GM18508 (cell line): ENCODE measurements around the gene PCGF3.
"Not testable (repeated sequence)": the region's sequence is repeated elsewhere in the genome, so short reads cannot be mapped to it uniquely, and the experiment has no call there.

Source experiments
- ATAC-seq: cut with Tn5 transposase; IDR thresholded peaks from one replicate; pipeline ENCODE4 v1.9.1; 2021; ENCODE audit warnings: moderate number of reproducible peaks; ENCODE audit not compliant: insufficient read depth, unreplicated experiment

The PCGF3 gene

DNA sequence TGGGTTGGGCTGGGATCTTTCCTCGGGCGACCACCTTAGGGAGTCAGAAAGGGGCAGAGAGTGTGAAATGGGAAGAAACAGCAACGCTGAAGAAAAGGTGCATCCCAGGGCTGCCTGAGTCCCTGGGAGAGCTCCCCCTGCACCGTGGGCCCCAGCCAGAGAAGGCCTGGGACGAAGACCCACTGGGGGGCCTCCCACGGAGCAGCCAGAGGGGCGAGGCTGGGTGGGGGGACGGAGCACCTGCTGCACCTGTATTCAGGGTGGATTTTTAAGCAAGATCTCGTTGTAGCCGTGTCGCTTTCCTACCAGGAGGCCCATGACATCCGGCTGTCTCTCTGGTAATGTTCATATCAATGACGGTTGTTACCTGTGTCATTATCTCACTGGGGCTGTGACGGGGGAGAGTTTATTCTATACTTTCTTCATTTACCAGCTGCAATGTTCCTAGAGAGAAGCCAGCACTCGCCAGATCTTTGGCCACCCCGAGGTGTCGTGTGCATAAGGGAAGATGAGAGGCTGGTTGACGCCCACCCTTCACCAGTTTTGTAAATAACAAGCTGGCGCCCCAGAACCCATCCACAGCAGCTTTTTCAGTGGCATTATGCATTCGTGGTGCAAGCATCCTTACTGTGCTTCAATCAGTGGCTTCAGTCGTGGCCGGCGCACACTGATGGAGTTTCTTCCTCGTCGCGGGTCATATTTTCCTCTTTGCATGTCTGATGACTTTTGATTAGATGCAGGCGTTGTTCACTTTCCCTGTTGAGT is 5.6 kb upstream of the PCGF3 start:
- ATAC-seq = no peak

DNA sequence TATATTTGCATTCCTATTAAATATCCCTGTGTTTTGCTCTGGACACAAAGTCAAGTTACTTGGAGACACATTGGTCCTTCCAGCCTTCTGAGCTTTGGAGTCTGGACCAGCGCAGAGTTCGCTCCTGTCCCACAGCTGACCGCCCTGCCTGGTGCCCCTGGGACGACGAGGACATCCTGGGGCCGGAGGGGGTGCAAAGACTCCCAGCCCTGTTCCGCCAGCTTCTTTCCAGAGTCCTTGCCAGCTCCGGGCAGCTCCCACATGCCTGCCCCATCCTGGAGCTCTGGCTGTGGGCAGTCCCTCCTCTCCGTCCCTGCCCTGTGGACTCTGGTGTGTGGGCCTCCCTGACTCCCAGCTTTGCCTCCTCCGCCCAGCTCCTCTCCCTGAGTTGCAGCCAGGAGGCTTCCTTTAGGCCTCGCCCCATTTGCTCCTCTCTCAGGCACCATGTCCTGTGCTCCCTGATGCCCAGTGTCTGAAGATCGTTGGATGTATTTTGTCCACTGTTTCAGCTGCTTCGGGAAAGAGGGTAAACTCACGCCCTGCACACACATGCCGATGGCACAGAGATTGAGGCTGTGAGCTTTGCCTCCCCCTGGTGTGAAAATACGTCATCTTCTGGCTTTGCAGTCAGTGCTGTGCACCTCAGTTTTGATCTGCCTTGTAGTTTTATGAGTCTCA is 4.9 kb upstream of the PCGF3 start:
- ATAC-seq = no peak

GRCh38 chr4:702618-703048 is 3.0 kb upstream of the PCGF3 start:
- ATAC-seq = no peak

DNA sequence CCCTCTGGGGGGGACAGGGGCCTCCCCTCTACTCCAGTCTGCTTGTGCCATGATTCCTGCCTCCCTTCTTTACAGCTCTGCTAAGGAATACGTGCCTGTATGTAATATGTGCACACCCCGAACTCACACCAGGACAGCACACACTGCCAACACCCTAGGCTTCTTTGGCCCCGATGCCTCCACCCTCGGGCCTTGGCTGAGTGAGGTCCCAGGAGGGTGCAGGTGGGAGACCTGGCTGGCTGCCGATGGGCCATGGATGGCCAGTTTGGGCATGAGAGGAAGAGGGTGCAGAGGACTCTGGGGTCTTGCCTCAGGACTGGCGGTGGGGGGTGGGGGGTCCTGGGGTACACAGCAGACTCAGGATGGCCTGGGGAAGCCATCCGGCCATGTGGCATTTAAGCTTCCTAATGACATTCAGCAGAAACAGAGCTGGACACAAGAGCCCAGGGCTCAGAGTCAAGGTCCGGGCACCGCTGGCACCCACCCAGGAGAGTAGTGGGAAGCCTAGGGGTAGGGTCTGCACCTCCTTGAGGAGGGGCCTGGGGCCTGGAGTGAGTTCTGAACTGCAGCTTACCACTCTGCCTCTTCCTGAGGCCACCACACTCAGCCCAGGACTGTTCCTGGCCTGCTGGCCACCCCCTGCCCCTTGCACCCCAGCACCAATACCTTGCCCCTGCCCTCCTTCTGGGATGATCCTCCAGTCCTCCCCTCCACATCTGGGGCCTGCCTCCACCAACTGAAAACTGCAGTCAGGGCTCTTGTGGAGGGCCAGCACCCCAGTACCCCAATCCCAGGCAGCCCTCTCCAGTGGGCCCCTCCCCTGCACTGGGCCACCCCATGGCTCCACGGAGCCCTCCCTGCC is 2.1 kb upstream of the PCGF3 start:
- ATAC-seq = no peak

- no peak for ATAC-seq
Observed at GRCh38 chr4:704198-704891, 1.3 kb upstream of the PCGF3 start.

DNA sequence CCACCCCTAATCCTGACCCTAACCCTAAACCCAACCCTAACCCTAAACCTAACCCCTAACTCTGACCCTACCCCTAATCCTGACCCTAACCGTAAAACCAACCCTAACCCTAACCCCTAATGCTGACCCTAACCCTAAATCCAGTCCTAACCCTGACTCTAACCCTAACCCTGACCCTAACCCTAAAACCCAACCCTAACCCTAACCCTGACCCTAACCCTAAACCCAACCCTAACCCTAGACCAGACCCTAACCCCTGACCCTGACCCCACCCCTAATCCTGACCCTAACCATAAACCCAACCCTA is 708 bp upstream of the PCGF3 start:
- ATAC-seq = no peak

GRCh38 chr4:706083-706633 is 526 bp downstream of the PCGF3 start:
- not testable (repeated sequence) for ATAC-seq

- ATAC-seq = no peak
Observed at GRCh38 chr4:706834-707598, 1.4 kb downstream of the PCGF3 start.

GRCh38 chr4:707929-708630 is 2.4 kb downstream of the PCGF3 start:
- no peak for ATAC-seq

GRCh38 chr4:708631-708933 is 3.0 kb downstream of the PCGF3 start:
- ATAC-seq = no peak

DNA sequence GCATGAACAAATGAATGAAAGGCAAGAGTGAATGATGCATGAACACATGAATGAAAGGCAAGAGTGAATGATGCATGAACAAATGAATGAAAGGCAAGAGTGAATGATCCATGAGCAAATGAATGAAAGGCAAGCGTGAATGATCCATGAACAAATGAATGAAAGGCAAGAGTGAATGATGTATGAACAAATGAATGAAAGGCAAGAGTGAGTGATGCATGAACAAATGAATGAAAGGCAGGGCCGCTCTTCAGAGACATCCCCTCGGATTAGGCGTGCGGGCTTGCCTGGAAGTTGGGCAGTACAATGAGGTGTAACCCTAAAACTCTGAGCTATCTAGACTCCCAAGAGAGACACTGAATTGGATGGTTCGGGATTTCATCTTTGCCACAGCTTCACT is 3.7 kb downstream of the PCGF3 start:
- no peak for ATAC-seq

- no peak for ATAC-seq
Observed at GRCh38 chr4:710116-710515, 4.5 kb downstream of the PCGF3 start.

GRCh38 chr4:710916-711315 is 5.3 kb downstream of the PCGF3 start:
- ATAC-seq = no peak

- ATAC-seq = no peak
Observed at GRCh38 chr4:712093-712492, 6.5 kb downstream of the PCGF3 start.

DNA sequence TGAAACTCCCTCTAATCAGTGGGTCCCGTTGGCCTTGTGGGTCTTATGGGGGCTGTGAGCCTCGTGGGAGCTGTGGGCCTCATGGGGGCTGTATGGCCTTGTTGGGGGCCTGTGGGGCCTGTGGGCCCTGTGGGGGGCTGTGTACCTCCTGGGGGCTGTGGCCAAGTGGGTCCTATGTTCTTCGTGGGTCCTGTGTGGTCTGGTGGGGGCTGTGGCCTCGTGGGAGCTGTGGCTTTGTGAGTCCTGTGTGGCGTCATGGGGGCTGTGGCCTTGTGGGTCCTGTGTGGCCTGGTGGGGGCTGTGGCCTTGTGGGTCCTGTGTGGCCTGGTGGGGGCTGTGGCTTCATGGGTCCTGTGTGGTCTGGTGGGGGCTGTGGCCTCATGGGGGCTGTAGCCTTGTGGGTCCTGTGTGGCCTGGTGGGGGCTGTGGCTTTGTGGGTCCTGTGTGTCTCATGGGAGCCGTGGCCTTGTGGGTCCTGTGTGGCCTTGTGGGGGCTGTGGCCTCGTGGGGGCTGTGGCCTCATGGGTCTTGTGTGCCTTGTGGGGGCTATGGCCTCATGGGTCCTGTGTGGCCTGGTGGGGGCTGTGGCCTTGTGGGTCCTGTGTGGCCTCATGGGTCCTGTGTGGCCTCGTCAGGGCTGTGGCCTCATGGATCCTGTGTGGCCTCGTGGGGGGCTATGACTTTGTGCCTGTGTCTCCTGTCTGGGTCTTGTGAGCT is 7.4 kb downstream of the PCGF3 start:
- no peak for ATAC-seq

GRCh38 chr4:714087-714486 is 8.5 kb downstream of the PCGF3 start:
- no peak for ATAC-seq

DNA sequence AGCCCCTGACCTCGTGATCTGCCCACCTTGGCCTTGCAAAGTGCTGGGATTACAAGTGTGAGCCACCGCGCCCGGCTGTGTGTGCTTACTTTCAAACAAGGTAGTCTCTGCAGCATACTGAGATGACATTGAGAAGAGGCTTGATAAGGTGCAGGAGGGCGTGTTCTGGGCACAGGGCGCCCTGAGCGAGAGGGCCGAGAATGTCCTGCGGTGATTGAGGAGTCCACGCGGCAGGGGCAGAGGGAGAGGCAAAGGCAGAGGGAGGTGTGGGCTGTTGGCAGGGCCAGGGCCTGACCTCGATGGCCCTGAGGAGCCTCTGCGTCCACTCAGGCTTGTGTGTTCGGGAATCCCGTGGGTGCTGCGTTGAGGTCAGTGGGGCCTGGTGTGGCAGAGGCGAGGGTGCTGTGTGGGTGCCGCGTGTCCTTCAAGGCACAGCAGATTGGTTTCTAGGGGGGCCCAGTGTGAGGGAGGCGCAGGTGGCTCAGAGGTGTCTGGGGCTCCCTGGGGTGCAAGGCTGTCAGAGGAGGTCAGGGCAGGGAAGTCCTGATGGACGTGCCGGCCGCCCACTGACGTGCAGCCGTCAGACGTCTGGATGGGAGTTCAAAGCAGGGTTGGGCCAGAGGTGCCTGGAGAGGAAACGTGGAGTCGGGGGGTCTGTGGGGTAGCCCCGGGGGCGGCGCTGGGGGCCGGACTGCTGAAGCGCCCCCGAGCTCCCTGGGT is 12.1 kb downstream of the PCGF3 start:
- no peak for ATAC-seq

GRCh38 chr4:718460-718859 is 12.8 kb downstream of the PCGF3 start:
- no peak for ATAC-seq
